Nephron (organoid): Measurements from ENCODE around the gene PHF21A.
"Not testable (repeated sequence)": the region's sequence is repeated elsewhere in the genome, so short reads cannot be mapped to it uniquely, and the experiment has no call there.

Experiments used
- H3K27ac Mint-ChIP-seq, 3 experiments: 2 replicates each; pipeline ENCODE4 v1.8.0; 2020; ENCODE audit warnings: mixed read lengths in 3 of 3, mild to moderate bottlenecking in 2 of 3, moderate library complexity in 1 of 3
- H3K27me3 Mint-ChIP-seq: 2 replicates; pipeline ENCODE4 v1.8.0; 2021; ENCODE audit warnings: low read depth, mild to moderate bottlenecking, moderate library complexity, mixed read lengths
- H3K36me3 Mint-ChIP-seq: 2 replicates; pipeline ENCODE4 v1.8.0; 2020; ENCODE audit warnings: low read depth, mixed read lengths
- H3K4me1 Mint-ChIP-seq: 2 replicates; pipeline ENCODE4 v1.8.0; 2020; ENCODE audit warnings: mixed read lengths
- H3K4me3 Mint-ChIP-seq, 3 experiments: 2 replicates each; pipeline ENCODE4 v1.8.0; 2020; ENCODE audit warnings: mild to moderate bottlenecking in 3 of 3, mixed read lengths in 3 of 3, moderate library complexity in 2 of 3
- H3K9me3 Mint-ChIP-seq: 2 replicates; pipeline ENCODE4 v1.8.0; 2020; ENCODE audit warnings: mixed read lengths
- CTCF ChIP-seq, 3 experiments: fragments of 200-600 bp; sonication (generic); IDR thresholded peaks; one replicate each; pipeline ENCODE4 v1.5.0; 2021; ENCODE audit warnings: antibody characterized with exemption in 3 of 3; ENCODE audit not compliant: unreplicated experiment in 3 of 3

PHF21A gene

DNA sequence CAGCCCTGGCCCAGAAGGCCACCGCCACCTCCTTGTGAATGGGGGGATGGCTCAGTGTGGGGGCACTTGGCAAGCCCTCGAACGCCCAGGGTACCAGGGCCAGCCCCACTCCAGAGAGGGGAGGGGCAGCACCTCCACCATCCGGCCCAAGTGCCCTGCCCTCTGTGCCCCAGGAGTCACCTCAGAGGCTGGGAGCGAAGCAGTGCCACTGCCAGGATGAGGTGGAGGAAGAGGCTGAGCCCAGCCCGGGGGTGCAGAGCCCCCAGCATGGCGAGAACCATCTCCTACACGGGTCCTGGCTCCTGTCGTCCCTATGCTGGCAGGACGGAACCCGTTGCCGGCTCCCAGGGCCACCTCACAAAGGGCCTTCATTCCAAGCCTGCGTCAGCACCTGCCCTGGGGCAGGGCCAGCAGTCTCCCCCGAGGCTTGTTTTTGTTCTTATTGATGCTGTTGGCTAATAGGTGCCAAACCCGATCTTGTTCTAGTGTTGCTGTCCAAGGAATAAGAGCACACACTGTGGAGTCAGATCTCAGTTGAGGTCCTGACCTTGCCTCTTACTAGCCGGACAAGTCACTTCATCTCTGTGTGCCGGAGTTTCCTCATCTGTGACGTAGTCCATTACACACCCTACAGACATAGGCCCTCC is 214.2 kb downstream of the PHF21A start, which contains the start of gene FREY1:
Gene FREY1 (minus strand): TSS at position 307 of the 647 bp plus-strand sequence. CDS start 26 bp downstream, at position 281.
- no peak for TF ChIP-seq CTCF (IDR thresholded peaks at IDR 0.05; ENCODE audit: unreplicated experiment in 3 of 3)
- Mint-ChIP-seq H3K4me3 (no peak within 1 kb of the TSS), H3K36me3 (peaks cover 14% of the 10 kb centered on the region), H3K27me3 (no peaks in the 10 kb centered on the region), H3K4me1 (peaks cover 9% of the 10 kb centered on the region), H3K9me3 (no peaks in the 10 kb centered on the region), H3K27ac (no peak within 1 kb of the TSS)

DNA sequence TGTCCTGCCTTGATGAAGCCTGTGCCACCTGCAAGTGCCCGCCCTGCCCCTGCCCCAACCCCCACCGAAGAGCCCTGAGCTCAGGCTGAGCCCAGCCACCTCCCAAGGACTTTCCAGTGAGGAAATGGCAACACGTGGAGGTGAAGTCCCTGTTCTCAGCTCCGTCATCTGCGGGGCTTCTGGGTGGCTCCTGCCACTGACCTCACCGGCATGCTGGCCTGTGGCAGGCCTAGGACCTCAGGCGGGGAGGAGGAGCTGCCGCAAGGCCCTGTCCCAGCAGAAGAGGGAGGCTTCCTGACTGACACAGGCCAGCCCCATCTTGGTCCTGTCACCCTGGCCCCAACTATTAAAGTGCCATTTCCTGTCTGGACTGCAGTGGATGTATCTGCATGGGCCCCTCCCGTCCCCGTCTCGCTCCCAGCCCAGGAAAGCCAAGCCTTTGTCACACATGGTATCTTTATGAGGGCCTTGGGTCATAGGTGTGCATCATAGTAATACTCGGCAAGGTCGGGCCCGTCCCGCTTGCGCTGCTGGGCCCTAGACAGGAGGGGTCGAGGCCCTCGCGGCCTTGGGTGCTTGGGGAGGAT is 215.1 kb downstream of the PHF21A start:
- Mint-ChIP-seq H3K9me3 (no peaks in the 10 kb centered on the region), H3K36me3 (peaks cover 10% of the 10 kb centered on the region), H3K4me3 (no peak overlapping the region), H3K4me1 (peaks cover 9% of the 10 kb centered on the region), H3K27ac (no peak overlapping the region), H3K27me3 (no peaks in the 10 kb centered on the region)
- no peak for TF ChIP-seq CTCF (IDR thresholded peaks at IDR 0.05; ENCODE audit: unreplicated experiment in 3 of 3)

DNA sequence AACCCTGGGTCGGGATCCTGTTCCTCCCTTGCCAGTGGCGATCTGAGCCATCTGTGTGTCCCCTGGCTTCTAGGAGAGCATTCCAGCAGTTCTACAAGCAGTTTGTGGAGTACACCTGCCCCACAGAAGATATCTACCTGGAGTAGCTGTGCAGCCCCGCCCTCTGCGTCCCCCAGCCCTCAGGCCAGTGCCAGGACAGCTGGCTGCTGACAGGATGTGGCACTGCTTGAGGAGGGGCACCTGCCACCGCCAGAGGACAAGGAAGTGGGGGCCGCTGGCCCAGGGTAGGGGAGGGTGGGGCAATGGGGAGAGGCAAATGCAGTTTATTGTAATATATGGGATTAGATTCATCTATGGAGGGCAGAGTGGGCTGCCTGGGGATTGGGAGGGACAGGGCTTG is 215.7 kb downstream of the PHF21A start:
- not testable (repeated sequence) for H3K9me3 Mint-ChIP-seq, H3K4me3 Mint-ChIP-seq, H3K36me3 Mint-ChIP-seq, H3K27me3 Mint-ChIP-seq, H3K27ac Mint-ChIP-seq
- peaks cover 13% of the 10 kb centered on the region for H3K4me1 Mint-ChIP-seq

DNA sequence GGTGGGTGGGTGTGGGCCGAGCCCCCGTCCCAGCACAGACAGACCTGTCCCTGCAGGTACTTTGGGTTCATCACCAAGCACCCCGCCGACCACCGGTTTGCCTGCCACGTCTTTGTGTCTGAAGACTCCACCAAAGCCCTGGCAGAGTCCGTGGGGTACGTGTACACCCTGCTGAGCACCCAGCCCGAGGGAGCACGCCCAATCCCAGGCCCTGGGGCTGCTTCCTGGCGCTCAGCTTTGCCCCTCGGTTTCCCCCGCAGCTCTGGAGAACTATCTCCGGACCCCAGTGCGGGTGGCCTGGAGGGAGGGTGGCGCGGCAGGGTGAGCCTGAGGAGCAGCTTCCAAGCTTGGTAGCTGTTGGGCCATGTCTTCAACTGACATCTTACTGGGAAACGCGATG is 216.2 kb downstream of the PHF21A start:
- Mint-ChIP-seq H3K27ac (no peak overlapping the region), H3K4me3 (no peak overlapping the region), H3K4me1 (peaks cover 15% of the 10 kb centered on the region), H3K9me3 (no peaks in the 10 kb centered on the region), H3K27me3 (no peaks in the 10 kb centered on the region), H3K36me3 (peaks cover 8% of the 10 kb centered on the region)
- no peak for TF ChIP-seq CTCF (IDR thresholded peaks at IDR 0.05; ENCODE audit: unreplicated experiment in 3 of 3)

GRCh38 chr11:45904309-45904915 is 216.8 kb downstream of the PHF21A start:
- no peak overlapping the region for H3K27ac Mint-ChIP-seq
- H3K36me3 Mint-ChIP-seq: peaks cover 8% of the 10 kb centered on the region
- H3K27me3 Mint-ChIP-seq: no peaks in the 10 kb centered on the region
- no peak for TF ChIP-seq CTCF (IDR thresholded peaks at IDR 0.05; ENCODE audit: unreplicated experiment in 3 of 3)
- H3K4me3 Mint-ChIP-seq: peak overlapping the region in 1 of 3 experiments; percentile 62
- no peaks in the 10 kb centered on the region for H3K9me3 Mint-ChIP-seq
- H3K4me1 Mint-ChIP-seq: peaks cover 16% of the 10 kb centered on the region

- TF ChIP-seq CTCF (IDR thresholded peaks at IDR 0.05; ENCODE audit: unreplicated experiment in 3 of 3): no peak
- peaks cover 3% of the 10 kb centered on the region for H3K27me3 Mint-ChIP-seq
- H3K36me3 Mint-ChIP-seq: peaks cover 8% of the 10 kb centered on the region
- no peaks in the 10 kb centered on the region for H3K9me3 Mint-ChIP-seq
- no peak overlapping the region for H3K4me3 Mint-ChIP-seq
- peaks cover 17% of the 10 kb centered on the region for H3K4me1 Mint-ChIP-seq
- no peak overlapping the region for H3K27ac Mint-ChIP-seq
Observed at GRCh38 chr11:45902452-45903380, 218.5 kb downstream of the PHF21A start.
